GM12874 (cell line): ENCODE data around the gene C10orf105.

ENCODE experiments used
- TF ChIP-seq, protein P1 (sequence below): IDR thresholded peaks from 2 replicates; pipeline ENCODE4 v1.5.1; 2011; ENCODE audit warnings: low read depth, mild to moderate bottlenecking, control low read depth, low read length, moderate library complexity; ENCODE audit not compliant: insufficient read depth

The C10orf105 gene

DNA sequence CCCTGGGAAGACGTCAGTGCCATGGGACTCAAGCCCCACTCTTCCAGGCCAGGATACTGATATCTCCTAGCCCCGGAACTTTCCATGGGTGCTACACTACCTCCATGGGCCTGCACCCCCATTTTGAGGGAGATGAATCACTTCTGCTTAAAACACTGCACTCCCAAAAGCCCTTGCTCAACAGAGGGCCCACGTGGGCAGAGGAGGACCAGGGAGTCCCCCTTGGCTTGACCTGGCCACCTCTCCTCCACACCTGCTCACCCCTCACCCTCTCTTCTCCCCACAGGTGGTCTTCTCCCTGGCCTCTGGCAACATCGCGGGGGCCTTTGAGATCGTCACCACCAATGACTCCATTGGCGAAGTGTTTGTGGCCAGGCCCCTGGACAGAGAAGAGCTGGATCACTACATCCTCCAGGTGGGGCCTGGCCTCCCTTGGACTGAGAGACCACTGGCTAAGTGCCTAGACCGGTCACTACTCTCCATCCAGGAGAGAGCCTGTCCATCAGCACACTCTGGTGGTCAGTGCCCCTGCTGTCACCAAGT is 19.9 kb upstream of the C10orf105 start:
- TF ChIP-seq, protein P1, sequence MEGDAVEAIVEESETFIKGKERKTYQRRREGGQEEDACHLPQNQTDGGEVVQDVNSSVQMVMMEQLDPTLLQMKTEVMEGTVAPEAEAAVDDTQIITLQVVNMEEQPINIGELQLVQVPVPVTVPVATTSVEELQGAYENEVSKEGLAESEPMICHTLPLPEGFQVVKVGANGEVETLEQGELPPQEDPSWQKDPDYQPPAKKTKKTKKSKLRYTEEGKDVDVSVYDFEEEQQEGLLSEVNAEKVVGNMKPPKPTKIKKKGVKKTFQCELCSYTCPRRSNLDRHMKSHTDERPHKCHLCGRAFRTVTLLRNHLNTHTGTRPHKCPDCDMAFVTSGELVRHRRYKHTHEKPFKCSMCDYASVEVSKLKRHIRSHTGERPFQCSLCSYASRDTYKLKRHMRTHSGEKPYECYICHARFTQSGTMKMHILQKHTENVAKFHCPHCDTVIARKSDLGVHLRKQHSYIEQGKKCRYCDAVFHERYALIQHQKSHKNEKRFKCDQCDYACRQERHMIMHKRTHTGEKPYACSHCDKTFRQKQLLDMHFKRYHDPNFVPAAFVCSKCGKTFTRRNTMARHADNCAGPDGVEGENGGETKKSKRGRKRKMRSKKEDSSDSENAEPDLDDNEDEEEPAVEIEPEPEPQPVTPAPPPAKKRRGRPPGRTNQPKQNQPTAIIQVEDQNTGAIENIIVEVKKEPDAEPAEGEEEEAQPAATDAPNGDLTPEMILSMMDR = no peak

DNA sequence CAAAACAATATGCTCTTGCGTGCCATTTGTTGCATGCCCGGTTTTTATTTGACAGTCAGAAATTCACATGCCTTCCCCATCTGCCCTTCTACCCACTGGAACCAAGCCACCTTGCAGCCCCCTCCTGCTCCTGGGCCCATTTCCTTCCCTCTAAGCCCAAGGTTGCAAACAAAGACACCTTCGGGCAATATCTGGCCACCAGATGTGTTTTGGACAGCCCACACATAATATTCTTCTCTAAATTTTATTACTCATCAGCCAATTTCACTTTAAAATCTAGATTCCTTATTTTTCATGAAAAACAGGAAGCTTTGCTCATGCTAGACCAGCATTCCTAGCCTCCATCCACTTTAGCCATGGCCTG is 18.2 kb upstream of the C10orf105 start:
- TF ChIP-seq, protein P1 = no peak

DNA sequence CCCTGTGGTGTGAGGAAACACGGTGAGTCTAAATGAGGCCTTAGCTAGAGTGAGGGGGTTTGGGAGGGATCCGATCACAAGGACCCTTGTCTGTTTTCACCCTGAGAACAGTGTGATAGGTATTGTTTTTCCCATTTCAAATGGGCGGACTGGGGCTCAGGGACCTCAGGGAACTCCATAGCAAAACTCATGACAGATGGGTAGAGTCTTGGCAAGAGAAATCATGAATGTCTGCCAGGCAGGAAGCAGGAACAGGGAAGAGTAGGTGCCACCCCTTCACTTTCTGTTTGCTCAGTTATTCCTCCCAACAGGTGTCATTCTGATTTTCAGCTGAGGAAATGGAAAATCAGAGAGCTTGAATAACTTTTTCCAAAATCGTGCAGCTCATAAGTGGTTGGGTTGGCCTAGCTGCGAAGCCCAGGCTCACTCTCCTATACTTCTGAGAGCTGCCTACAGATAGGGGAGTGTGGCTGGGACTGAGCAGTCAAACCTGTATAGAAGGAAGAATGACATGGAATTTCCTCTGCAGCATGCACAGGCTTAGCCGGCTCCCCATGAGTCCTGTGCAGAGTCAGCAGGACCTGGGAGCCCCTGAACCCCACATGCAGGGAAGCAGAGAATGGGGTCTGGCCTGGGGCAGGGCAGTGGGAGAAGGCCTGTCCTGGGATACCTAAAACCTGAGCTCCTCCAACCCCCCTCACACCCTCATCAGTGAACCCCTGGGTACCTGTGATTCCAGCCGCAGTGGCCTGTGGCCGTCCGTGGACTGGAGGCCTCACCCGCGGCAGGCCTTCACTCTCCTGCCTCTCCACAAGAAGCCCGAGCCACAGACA is 17.6 kb upstream of the C10orf105 start:
- TF ChIP-seq, protein P1 = no peak

DNA sequence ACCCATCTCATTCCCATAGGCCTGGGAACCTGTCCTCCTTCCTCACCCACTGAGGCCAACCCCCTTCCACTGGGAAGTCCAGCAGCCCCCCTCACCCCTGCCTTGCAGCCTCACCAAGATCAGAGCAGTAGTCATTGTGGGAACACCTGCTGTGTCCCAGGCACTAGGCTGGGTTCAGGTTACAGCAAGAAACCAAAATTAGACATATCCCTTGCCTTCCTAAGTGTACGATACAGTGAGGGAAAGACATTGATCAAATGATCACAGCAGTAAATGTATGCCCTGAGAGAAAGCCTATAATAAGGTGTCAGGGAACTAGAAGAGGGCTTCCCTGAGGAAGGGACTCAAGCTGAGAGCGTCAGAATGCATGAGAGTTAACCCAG is 17.0 kb upstream of the C10orf105 start:
- TF ChIP-seq, protein P1 = no peak

DNA sequence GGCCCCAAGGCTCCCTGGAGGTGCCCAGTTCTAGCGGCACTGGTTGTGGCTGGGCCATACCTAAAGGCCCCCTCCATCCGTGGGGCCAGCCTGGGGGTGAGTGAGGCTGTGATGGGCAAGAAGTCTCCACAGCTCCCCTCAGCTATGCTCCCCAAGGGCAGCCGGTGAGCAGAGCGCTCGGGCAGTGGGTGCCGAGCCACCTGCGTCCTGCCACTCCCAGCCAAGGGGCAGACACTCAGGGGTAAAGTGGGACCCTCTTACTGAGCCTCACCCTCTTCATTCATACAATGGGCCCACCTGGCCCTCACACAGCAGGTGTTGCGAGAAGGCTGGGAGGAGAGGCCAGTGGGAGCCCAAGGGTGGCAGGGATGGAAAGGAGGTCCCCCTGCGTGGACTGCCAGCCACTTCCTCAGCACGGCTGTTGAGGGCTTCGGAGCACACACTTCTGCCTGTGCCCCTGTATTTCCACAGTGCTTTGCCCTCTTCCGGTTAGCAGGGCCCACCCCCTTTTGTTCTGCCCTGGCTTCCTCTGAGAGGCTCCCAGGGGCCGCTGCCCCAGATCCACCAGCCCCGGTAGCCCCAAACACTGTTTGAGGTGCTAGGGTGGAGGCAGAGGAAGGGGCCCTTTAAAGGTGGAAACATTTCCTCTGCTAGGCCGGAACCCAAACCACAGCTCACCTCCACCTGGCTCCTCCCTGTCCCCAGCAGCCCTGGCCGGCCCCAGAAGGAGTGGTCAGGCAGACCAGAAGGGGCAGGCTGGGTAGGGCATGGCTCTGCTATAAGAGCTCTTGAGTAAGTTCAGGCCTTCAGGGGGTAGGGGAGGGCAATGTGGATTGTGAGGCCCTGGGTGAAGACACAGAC is 16.4 kb upstream of the C10orf105 start:
- TF ChIP-seq, protein P1 = no peak

DNA sequence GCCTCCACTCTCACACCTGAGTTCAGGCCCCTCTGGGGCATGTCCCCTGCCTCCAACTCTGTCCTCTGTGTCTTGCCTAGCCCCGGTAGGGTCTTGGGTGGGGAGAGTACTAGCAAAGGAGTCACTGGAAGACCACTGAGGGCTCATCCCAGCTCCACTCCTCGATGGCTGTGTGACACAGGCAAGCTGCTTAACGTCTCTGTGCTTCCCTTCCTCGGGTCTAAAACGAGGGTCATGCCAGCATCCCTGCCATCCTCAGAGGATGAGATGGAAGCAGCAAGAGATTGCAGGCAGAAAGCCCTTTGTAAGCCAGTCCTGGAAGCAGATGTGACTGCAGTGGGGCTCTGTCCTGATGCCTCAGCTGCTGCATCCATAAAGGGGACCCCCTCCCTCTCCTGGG is 15.2 kb upstream of the C10orf105 start:
- TF ChIP-seq, protein P1 = no peak

DNA sequence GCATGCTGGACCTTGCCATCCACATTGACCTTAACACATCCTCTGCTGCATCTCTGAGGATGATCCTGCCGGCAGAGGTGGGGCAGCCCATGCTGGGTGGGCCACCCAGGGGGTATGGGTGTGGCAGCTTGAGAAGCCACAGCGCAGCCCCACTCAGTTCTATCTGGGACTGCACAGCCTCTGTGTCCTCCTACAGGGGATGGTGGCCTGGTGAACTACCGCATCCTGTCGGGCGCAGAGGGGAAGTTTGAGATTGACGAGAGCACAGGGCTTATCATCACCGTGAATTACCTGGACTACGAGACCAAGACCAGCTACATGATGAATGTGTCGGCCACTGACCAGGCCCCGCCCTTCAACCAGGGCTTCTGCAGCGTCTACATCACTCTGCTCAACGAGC is 12.2 kb upstream of the C10orf105 start:
- TF ChIP-seq, protein P1 = no peak
